DMS53 treated with DMSO at 0.1 percent for 48 hours (cell line): ENCODE data around the gene METTL23.
"Not testable (repeated sequence)": the region's sequence is repeated elsewhere in the genome, so short reads cannot be mapped to it uniquely, and the experiment has no call there.

Experiments used
- DNase-seq: peaks from one replicate; lab custom pipeline; 2025; ENCODE audit not compliant: unreplicated experiment; lab: John Stamatoyannopoulos, UW

Gene METTL23

GRCh38 chr17:76713765-76714164 is 12.9 kb upstream of the METTL23 start:
- no peak for DNase-seq

DNA sequence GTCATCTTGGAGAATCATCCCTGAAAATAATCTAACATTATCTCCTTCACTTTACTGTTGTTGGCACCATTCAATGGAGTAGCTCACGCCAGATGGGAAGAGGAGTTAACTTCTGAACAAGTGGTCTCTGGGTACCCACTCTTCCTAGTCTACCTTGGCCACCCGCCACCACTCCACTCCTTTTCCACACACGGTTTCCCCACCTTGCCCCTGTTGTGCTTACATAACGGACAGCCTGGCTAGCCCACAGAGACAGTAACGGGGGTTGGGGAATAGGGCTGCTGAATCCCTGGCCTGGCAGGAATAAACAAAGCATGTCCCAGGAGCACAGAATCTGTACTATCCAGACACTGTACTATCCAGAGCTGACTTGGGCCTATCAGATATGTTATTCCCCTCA is 12.3 kb upstream of the METTL23 start:
- DNase-seq = no peak

GRCh38 chr17:76714822-76715495 is 11.7 kb upstream of the METTL23 start:
- peak; percentile 16 for DNase-seq

GRCh38 chr17:76715496-76715830 is 11.2 kb upstream of the METTL23 start:
- no peak for DNase-seq

GRCh38 chr17:76716146-76716838 is 10.3 kb upstream of the METTL23 start:
- no peak for DNase-seq

DNA sequence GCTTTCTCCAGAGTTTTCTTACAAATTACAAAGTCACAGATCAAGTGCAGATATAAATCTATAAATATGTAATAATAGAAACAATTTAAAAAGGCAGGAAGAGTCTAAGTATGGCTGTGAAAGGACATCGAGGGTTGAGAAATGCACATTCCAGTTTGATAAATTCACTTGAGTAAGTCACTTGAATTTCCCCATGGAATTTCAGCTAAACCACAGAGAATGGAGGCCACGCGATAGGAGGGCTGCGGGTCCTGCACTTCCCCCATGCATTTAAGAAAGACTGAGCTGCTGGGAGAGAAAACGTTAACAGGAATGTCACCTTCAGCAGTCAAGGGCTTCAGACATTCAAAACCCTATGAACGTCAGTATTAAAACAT is 9.8 kb upstream of the METTL23 start:
- DNase-seq = no peak

DNA sequence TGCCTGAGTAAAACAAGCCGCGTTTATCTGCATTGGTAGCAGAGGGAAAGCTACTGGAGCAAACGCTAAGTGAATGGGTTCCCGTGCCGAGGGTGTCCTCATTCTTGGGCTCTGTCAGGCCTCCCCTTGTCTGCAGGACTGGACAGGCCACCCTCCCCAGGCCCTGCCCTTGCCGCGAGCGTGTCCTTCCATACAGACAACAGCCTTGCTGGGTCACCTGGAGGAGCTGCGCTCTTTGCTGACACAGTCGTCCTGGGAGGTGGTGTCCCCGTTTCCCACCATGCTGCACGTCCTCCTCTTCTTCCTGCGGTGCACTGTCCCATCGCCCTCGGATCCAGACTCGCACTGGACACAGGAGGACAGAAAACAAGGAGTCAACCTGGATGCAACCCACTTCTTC is 8.1 kb upstream of the METTL23 start:
- DNase-seq = no peak

- DNase-seq = no peak
These were observed 6.4 kb upstream of the METTL23 start for GRCh38 chr17:76720211-76720610.

DNA sequence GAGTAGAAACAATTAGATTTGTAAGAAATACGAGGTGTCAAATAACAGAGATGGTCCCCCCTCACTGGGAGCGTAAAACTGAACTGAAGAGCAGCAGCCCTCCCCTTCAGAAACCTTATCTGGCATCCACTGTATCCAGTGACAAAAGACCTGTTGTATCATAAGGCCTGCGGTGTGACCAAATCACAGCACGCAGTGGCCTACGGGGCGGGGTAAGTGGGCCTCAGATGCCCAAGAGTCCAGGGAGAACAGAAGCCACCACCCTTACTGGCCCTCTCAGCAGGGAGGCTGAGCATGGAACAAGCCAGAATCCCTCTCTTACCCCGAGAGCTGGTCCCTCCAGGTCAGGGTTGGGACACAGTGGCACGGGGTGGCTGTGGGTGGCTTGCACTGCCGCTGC is 5.7 kb upstream of the METTL23 start:
- DNase-seq = no peak

DNA sequence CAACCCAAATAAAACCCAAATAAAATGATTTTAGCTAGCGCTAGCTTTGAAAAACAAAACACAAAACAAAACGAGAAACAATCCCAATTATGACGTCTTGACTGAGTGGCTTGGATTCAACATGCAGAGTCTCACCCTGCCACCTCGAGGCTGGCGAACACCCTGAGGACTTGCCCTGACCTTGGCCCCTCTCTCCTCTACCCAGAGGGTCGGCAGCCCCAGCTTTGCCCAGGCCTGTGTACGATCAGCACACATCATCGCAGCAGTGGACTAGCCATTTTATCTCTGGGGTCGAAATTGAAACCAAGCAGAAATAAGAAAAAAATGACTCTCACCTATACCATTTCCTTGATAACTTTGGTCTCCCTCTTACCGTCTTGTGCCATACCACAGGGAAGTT is 5.2 kb upstream of the METTL23 start:
- no peak for DNase-seq

GRCh38 chr17:76722279-76722678 is 4.4 kb upstream of the METTL23 start:
- no peak for DNase-seq

DNA sequence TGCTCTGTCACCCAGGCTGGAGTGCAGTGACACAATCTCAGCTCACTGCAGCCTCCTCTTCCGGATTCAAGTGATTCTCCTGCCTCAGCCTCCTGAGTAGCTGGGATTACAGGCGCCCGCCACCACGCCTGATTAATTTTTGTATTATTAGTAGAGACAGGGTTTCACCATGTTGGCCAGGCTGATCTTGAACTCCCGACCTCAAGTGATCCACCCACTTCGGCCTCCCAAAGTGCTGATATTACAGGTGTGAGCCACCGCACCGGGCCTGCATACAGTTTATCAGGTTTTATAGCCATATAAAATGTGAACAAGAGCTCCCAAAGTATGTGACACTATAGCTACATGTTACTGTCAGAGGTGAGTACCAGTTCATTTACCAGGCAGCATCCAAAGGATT is 3.7 kb upstream of the METTL23 start:
- DNase-seq = not testable (repeated sequence)

GRCh38 chr17:76723812-76724211 is 2.8 kb upstream of the METTL23 start:
- no peak for DNase-seq

- DNase-seq = peak; percentile 28
These were observed 934 bp upstream of the METTL23 start for GRCh38 chr17:76725580-76726230.

DNA sequence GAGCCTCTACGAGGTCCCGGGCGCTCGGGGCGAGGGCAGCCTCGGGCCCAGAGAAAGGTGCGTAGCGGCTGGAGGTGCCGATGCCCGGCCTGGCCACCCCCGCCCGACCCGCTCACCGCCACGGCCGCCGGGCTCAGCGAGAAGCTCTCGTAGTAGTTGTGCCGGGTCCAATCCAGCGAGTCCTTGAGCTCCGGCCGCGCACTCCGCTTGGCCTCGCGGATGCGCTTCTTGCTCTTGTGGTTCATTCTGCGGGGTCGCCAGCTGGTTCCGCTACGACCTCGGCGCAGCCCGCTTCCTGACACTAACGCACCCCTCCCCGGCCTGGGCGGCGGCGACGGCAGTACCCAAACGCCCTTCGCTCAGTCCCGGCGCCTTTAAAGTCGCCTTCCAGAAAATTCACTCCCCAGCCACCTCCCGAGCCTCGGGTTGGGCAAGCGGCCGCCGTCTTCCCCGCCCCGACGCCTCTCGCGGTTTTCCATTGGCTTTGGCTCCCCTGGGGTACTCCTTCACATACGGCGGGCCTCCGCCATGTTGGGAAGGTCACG is 336 bp upstream of the METTL23 start, which contains the start of gene JMJD6:
TSS of gene JMJD6 (minus strand) at position 376 of the 545 bp plus-strand sequence. CDS start at position 245, 131 bp downstream.
- DNase-seq = peak; percentile 93

- DNase-seq = no peak
These were observed 1.3 kb downstream of the METTL23 start for GRCh38 chr17:76727745-76728456.

DNA sequence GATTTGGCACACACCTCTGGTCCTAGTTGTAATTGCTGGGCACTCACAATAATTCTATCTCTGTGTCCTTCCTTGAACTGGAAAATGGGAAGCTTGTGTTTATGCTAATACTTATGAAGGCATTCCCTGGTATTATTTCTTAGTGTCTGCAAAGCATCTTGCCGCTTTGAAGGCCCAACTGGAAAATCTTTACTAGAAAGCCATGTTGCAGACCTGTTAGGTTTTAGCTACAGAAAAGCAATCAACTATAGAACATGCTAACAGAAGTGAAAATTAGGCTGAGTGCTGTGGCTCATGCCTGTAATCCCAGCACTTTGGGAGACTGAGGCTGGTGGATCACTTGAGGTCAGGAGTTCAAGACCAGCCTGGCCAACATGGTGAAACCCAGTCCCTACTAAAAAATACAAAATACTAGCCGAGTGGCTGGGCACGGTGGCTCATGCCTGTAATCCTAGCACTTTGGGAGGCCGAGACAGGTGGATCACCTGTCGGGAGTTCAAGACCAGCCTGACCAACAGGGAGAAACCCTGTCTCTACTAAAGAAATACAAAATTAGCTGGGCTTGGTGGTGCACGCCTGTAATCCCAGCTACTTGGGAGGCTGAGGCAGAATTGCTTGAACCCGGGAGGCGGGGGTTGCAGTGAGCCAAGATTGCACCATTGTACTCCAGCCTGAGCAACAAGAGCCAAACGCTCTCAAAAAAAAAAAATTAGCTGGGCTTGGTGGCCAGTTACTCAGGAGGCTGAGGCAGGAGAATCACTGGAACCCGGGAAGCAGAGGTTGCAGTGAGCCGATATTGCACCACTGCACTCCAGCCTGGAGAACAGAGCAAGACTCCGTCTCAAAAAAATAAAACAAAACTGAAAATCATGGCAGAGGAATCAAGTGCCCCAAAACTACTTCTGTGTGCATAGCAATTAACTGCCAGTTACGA is 5.4 kb downstream of the METTL23 start:
- not testable (repeated sequence) for DNase-seq

DNA sequence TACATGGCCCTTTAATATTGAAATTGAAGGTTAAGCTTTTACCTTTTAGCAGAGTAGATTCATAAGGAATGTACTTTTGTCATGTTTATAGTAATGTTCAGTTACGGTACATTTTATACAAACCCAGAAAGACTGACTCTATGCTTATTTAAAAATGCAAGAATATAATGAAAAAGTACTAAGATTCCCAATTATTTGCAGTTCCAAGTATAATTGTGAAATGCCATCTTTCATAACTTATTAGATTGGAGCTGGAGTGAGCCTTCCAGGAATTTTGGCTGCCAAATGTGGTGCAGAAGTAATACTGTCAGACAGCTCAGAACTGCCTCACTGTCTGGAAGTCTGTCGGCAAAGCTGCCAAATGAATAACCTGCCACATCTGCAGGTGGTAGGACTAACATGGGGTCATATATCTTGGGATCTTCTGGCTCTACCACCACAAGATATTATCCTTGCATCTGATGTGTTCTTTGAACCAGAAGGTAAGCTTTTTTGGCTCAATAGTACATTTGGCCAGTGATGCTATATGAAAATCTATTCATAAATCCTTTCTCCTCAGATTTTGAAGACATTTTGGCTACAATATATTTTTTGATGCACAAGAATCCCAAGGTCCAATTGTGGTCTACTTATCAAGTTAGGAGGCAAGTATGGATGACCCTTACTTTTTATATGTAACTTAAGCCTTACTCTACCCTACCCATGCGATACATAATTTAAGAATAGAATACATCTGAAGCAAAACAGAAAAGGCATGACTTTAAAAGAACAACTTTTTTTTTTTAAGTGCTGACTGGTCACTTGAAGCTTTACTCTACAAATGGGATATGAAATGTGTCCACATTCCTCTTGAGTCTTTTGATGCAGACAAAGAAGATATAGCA is 6.3 kb downstream of the METTL23 start:
- DNase-seq = no peak

- no peak for DNase-seq
These were observed 6.9 kb downstream of the METTL23 start for GRCh38 chr17:76733618-76733957.
